MCF 10A (cell line): Measurements from ENCODE around the gene VTN. TPM values are rescaled to one million over a fixed set of nuclear protein-coding genes. Genes with fewer than 3 reads are reported as not detected.

ENCODE experiments used
- BruUV-seq: library from RNA; stranded (reverse); fragments of 400-500 nt; replicated peaks from 2 replicates; lab custom pipeline; 2021; lab: Mats Ljungman, UMichigan
- CTCF ChIA-PET: fragments of 300-600 bp; sonication (Branson Sonifier 250); formaldehyde crosslinking; extraction: SDS; loops from one replicate; lab custom pipeline; 2021; ENCODE audit warnings: antibody characterized with exemption, inconsistent platforms; lab: Yijun Ruan, JAX
- POLR2A ChIA-PET: fragments of 300-600, 350-650 bp; sonication (Branson Sonifier 250); formaldehyde crosslinking; extraction: SDS; loops from one replicate; lab custom pipeline; 2020; ENCODE audit warnings: antibody characterized with exemption, inconsistent platforms; lab: Yijun Ruan, JAX
- DNase-seq: peaks from one replicate; pipeline ENCODE4 v3.0.0-alpha.2; 2018; ENCODE audit not compliant: unreplicated experiment
- H3K27ac Mint-ChIP-seq: one replicate; pipeline ENCODE4 v1.8.0; 2022; ENCODE audit warnings: mild to moderate bottlenecking, low read depth, mixed read lengths; ENCODE audit not compliant: unreplicated experiment
- H3K27me3 Mint-ChIP-seq: one replicate; pipeline ENCODE4 v1.8.0; 2022; ENCODE audit warnings: mixed read lengths; ENCODE audit not compliant: insufficient read depth, unreplicated experiment
- H3K36me3 Mint-ChIP-seq: one replicate; pipeline ENCODE4 v1.8.0; 2022; ENCODE audit warnings: mild to moderate bottlenecking, moderate library complexity, mixed read lengths; ENCODE audit not compliant: insufficient read depth, unreplicated experiment
- H3K4me1 Mint-ChIP-seq: one replicate; pipeline ENCODE4 v1.8.0; 2022; ENCODE audit warnings: mixed read lengths; ENCODE audit not compliant: insufficient read depth, unreplicated experiment
- H3K4me3 Mint-ChIP-seq: one replicate; pipeline ENCODE4 v1.8.0; 2022; ENCODE audit warnings: mild to moderate bottlenecking, moderate library complexity, mixed read lengths; ENCODE audit not compliant: unreplicated experiment
- H3K9me3 Mint-ChIP-seq: one replicate; pipeline ENCODE4 v1.8.0; 2022; ENCODE audit warnings: mixed read lengths; ENCODE audit not compliant: unreplicated experiment
- intact Hi-C: fragments of 100-400 bp; cut with micrococcal nuclease; formaldehyde crosslinking; loops from 2 replicates; pipeline ENCODE4 v1.14.1; 2022
- microRNA-seq: library from miRNA; unstranded; fragments of <30 nt; microRNA quantifications from one replicate; pipeline ENCODE4 v1.2.0, GENCODE V29; 2022
- total RNA-seq: library from RNA; stranded (reverse); gene quantifications from 2 replicates; pipeline ENCODE4 v1.2.3, GENCODE V29; 2022
- TF ChIP-seq, protein P1 (sequence below): fragments of 200-600 bp; IDR thresholded peaks from one replicate; pipeline ENCODE4 v1.8.0; 2022; ENCODE audit warnings: antibody characterized with exemption, mild to moderate bottlenecking; ENCODE audit not compliant: unreplicated experiment

Gene VTN
- total RNA-seq, 1 experiment from 2014 or later: not detected

DNA sequence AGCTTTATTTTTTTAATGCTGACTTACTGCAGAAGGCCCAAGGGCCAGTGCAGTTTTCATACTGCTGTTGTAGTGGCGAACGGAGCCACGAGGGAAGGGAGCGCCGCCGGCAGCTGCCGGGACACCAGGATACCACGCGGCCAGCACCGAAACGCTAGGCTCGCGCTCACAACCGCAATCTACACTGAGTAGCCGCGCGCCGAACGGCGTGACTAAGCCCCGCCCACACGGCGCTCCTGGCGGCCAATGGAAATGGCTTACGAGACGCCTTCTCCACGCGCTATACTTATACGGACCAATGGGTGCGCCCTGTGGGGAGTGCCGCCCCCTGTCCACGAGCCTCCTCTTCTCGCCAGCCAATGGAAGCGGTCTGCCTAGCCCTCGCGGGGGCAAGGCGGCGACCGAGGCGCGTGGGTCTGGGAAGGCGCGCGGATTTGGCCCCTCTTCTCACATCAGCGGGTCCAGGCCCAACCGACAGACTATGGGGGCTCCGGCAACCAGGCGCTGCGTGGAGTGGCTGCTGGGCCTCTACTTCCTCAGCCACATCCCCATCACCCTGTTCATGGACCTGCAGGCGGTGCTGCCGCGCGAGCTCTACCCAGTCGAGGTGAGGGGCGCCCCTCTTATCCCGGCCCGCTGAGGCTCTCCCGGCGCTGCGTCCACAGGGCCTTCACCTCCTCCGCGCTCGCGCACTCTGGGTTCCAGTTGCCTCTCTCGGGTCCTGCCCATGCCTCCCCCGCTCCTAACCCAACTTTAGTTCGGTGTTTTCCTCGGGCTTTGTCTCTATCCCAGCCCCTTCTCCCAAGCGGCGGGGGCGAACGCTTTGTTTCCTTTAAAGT, 51.1 kb downstream of the VTN start, which contains the start of gene TMEM97:
TSS of gene TMEM97 (plus strand) at position 442 of the 839 bp plus-strand sequence. CDS start at position 482, 40 bp downstream.
- BruUV-seq: no TSS peak
- no peaks in the 10 kb centered on the region for H3K36me3 Mint-ChIP-seq
- H3K4me3 Mint-ChIP-seq: peak within 1 kb of the TSS; percentile 99
- H3K27ac Mint-ChIP-seq: peak within 1 kb of the TSS; percentile 82
- ChIA-PET POLR2A (interaction anchor here (0.9 to 4.7 kb wide), 17 partner anchors 10 to 426 kb away, joined by 3 to 50 read pairs (median 4); partner anchors contain the start of genes IFT20, LYRM9, POLDIP2 and TNFAIP1), CTCF (interaction anchor here (0.7 to 6.1 kb wide), 10 partner anchors 9 to 278 kb away, joined by 3 to 85 read pairs (median 3); no protein-coding TSS in a partner anchor)
- TF ChIP-seq, protein P1, sequence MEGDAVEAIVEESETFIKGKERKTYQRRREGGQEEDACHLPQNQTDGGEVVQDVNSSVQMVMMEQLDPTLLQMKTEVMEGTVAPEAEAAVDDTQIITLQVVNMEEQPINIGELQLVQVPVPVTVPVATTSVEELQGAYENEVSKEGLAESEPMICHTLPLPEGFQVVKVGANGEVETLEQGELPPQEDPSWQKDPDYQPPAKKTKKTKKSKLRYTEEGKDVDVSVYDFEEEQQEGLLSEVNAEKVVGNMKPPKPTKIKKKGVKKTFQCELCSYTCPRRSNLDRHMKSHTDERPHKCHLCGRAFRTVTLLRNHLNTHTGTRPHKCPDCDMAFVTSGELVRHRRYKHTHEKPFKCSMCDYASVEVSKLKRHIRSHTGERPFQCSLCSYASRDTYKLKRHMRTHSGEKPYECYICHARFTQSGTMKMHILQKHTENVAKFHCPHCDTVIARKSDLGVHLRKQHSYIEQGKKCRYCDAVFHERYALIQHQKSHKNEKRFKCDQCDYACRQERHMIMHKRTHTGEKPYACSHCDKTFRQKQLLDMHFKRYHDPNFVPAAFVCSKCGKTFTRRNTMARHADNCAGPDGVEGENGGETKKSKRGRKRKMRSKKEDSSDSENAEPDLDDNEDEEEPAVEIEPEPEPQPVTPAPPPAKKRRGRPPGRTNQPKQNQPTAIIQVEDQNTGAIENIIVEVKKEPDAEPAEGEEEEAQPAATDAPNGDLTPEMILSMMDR: peak; percentile 6
- H3K9me3 Mint-ChIP-seq: no peaks in the 10 kb centered on the region
- peaks cover 38% of the 10 kb centered on the region for H3K4me1 Mint-ChIP-seq
- DNase-seq: peak; percentile 98
- no peaks in the 10 kb centered on the region for H3K27me3 Mint-ChIP-seq
- intact Hi-C loops: loop anchor here (5.0 kb wide), 1 partner anchor 67 kb away; no protein-coding TSS in a partner anchor

DNA sequence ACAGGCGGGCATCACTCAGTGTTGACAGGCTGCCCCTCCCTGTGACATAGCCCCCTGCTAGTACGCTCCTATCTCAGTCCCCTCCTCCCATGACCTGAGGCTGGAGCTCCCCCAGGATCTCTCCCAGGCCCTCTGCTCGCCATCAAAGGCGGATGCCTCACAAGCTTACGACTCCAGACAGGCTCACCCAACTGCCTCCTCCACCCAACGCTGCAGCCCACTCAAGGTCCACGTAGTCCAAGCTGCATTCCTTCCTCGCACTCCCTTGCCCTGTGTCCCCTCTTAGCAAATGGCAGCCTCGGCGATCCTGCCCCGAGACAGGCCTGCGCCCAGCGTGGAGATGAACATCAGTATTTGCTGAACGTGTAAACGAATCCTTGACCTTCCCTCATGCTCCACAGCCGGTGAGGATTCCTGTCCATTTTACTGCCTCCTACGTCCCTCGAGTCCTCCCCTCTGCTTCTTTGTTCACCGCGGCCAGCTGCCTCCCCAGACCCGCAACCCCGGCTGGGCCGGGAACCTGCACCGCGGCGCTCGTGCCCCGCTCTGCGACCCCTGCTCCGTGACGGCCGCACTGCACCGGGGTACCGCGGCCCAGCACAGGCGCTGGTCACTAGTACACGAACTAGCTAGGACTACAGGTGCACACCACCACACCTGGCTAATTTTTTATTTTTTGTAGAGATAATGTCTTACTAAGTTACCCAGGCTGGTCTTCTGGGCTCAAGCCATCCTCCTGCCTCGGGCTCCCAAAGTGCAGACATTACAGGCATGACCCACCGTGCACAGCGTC, 51.9 kb downstream of the VTN start:
- intact Hi-C loops: loop anchor here (5.0 kb wide), 1 partner anchor 66 kb away; no protein-coding TSS in a partner anchor
- no peak for DNase-seq
- ChIA-PET CTCF (interaction anchor here (0.8 to 6.1 kb wide), 7 partner anchors 10 to 278 kb away, joined by 3 to 85 read pairs (median 4); no protein-coding TSS in a partner anchor), POLR2A (interaction anchor here (1.0 to 4.7 kb wide), 11 partner anchors 9 to 281 kb away, joined by 3 to 50 read pairs (median 4); partner anchors contain the start of genes IFT20, POLDIP2 and TNFAIP1)
- H3K27me3 Mint-ChIP-seq: no peaks in the 10 kb centered on the region
- no TSS peak for BruUV-seq
- H3K9me3 Mint-ChIP-seq: no peaks in the 10 kb centered on the region
- peak overlapping the region; percentile 99 for H3K4me3 Mint-ChIP-seq
- TF ChIP-seq, protein P1: no peak
- H3K36me3 Mint-ChIP-seq: no peaks in the 10 kb centered on the region
- H3K27ac Mint-ChIP-seq: peak overlapping the region; percentile 82
- H3K4me1 Mint-ChIP-seq: peaks cover 38% of the 10 kb centered on the region

Small RNA genes lying within 50 kb of the gene (microRNA-seq; reads per million reads assigned to microRNA genes)
- 1.6 reads per million, percentile 10 among the genes with 10 or more reads in this experiment for gene MIR4723

Other genes starting within 250 kb of the VTN start
- gene TMEM97, start 51.1 kb downstream of the VTN start, total RNA-seq: 8.6 and 12.1 TPM in 2 replicates
- 29.3 and 38.3 TPM in 2 replicates for gene IFT20, start 34.8 kb downstream of the VTN start, total RNA-seq
- gene TNFAIP1, start 34.5 kb downstream of the VTN start, total RNA-seq: 61.7 and 65.0 TPM in 2 replicates
- 84.0 and 105 TPM in 2 replicates for gene POLDIP2, start 12.8 kb downstream of the VTN start, total RNA-seq
- not detected in 2 replicates for gene SEBOX, start 5.1 kb downstream of the VTN start, total RNA-seq
- 0.63 and 1.0 TPM in 2 replicates for gene SARM1, start 1.4 kb upstream of the VTN start, total RNA-seq
- 18.4 and 20.1 TPM in 2 replicates for gene SLC46A1, start 35.9 kb upstream of the VTN start, total RNA-seq
- gene SLC13A2, start 103.3 kb upstream of the VTN start, total RNA-seq: not detected in 2 replicates
- gene FOXN1, start 136.0 kb upstream of the VTN start, total RNA-seq: not detected in 2 replicates
- gene UNC119, start 182.3 kb upstream of the VTN start, total RNA-seq: 12.5 and 13.7 TPM in 2 replicates
- gene PIGS, start 201.2 kb upstream of the VTN start, total RNA-seq: 50.5 and 56.1 TPM in 2 replicates
- gene ALDOC, start 206.6 kb upstream of the VTN start, total RNA-seq: 2.4 and 6.0 TPM in 2 replicates
- 31.5 and 38.1 TPM in 2 replicates for gene SPAG5, start 228.7 kb upstream of the VTN start, total RNA-seq
- gene RSKR, start 243.9 kb upstream of the VTN start, total RNA-seq: 19.9 and 24.1 TPM in 2 replicates